Measurements from ENCODE around the gene ZNF784.

- TF ChIP-seq GLIS3 (CRISPR knock-in tag; IDR thresholded peaks at IDR 0.05) (no peak), ARNTL (CRISPR knock-in tag; IDR thresholded peaks at IDR 0.05; ENCODE audit: borderline replicate concordance, low read depth) (no peak)
- TF ChIP-seq, protein P1, sequence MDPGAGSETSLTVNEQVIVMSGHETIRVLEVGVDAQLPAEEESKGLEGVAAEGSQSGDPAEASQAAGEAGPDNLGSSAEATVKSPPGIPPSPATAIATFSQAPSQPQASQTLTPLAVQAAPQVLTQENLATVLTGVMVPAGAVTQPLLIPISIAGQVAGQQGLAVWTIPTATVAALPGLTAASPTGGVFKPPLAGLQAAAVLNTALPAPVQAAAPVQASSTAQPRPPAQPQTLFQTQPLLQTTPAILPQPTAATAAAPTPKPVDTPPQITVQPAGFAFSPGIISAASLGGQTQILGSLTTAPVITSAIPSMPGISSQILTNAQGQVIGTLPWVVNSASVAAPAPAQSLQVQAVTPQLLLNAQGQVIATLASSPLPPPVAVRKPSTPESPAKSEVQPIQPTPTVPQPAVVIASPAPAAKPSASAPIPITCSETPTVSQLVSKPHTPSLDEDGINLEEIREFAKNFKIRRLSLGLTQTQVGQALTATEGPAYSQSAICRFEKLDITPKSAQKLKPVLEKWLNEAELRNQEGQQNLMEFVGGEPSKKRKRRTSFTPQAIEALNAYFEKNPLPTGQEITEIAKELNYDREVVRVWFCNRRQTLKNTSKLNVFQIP (CRISPR knock-in tag; IDR thresholded peaks at IDR 0.05; ENCODE audit: borderline replicate concordance, low read depth) = no peak
Observed at GRCh38 chr19:55601084-55601483, 23.3 kb downstream of the ZNF784 start.
